Neural cell (in vitro differentiated cells): ENCODE results near the gene ANKRD30B.

Experiments used
- EZH2 ChIP-seq: fragments of 200-600, 300-800 bp; shearing (Covaris generic), sonication (generic); IDR thresholded peaks from 2 replicates; pipeline ENCODE4 v1.6.1; 2014; ENCODE audit warnings: antibody characterized with exemption, low read length, borderline replicate concordance, mild to moderate bottlenecking; ENCODE audit not compliant: insufficient read depth, poor library complexity, severe bottlenecking
- POLR2AphosphoS5 ChIP-seq: IDR thresholded peaks from 2 replicates; pipeline ENCODE4 v1.6.1; 2012
- TF ChIP-seq, protein P1 (sequence below): fragments of 450-650 bp; IDR thresholded peaks from 2 replicates; pipeline ENCODE4 v1.5.1; 2014; ENCODE audit warnings: antibody characterized with exemption, mild to moderate bottlenecking, moderate library complexity; ENCODE audit not compliant: poor library complexity, severe bottlenecking

DNA sequence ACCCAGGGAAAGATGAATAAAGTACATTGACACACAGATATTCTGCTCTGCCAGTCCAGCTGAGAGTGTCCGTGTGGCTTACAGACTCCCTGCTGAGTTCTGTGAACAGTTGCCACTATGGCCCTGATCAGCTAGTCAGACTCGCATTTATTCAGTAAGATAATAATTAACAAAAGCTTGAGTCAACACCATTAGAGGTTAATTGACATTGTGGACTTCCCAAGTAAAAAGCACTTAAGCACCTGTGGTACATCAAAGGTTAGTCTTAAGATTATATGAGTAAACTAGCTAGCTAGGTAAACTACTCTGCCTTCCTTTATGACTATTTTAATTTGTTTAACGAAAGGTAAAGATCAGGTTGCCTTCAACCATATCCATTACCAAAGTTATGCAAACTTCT lies 33.7 kb downstream of the ANKRD30B start:
- TF ChIP-seq, protein P1, sequence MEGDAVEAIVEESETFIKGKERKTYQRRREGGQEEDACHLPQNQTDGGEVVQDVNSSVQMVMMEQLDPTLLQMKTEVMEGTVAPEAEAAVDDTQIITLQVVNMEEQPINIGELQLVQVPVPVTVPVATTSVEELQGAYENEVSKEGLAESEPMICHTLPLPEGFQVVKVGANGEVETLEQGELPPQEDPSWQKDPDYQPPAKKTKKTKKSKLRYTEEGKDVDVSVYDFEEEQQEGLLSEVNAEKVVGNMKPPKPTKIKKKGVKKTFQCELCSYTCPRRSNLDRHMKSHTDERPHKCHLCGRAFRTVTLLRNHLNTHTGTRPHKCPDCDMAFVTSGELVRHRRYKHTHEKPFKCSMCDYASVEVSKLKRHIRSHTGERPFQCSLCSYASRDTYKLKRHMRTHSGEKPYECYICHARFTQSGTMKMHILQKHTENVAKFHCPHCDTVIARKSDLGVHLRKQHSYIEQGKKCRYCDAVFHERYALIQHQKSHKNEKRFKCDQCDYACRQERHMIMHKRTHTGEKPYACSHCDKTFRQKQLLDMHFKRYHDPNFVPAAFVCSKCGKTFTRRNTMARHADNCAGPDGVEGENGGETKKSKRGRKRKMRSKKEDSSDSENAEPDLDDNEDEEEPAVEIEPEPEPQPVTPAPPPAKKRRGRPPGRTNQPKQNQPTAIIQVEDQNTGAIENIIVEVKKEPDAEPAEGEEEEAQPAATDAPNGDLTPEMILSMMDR: no peak
- TF ChIP-seq POLR2AphosphoS5 (no peak), EZH2 (no peak)
